Transverse colon (tissue), 3 donors: Measurements from ENCODE around the gene GP1BB.

ENCODE experiments used
- CTCF ChIP-seq, 5 experiments: fragments of 200-600 bp in 3 of 5; fragments of 450-650 bp in 2 of 5; sonication (generic) in 3 of 5; IDR thresholded peaks; 1 replicate in 2 of 5; 2 replicates in 3 of 5; pipeline ENCODE4 v1.5.1; 2016 to 2017; ENCODE audit warnings: antibody characterized with exemption in 5 of 5, inconsistent platforms in 3 of 5, mild to moderate bottlenecking in 2 of 5, moderate library complexity in 1 of 5
- EP300 ChIP-seq: sonication (generic); formaldehyde crosslinking; IDR thresholded peaks from one replicate; pipeline ENCODE4 v1.6.1; 2017; ENCODE audit warnings: antibody characterized with exemption, low read depth

GRCh38 chr22:19724927-19725661, 1.8 kb downstream of the GP1BB start:
- TF ChIP-seq CTCF (IDR thresholded peaks at IDR 0.05), result no peak
- no peak for TF ChIP-seq EP300
